A673 (cell line): ENCODE results near the gene RPS6KA5. TPM values are rescaled to one million over a fixed set of nuclear protein-coding genes. Genes with fewer than 3 reads are reported as not detected.

Experiments
- BruUV-seq: library from RNA; stranded (reverse); fragments of 400-500 nt; replicated peaks from 2 replicates; lab custom pipeline; 2021; lab: Mats Ljungman, UMichigan
- CTCF ChIA-PET: fragments of 300-600 bp; sonication (Branson Sonifier 250); formaldehyde crosslinking; loops from one replicate; lab custom pipeline; 2022; ENCODE audit warnings: antibody characterized with exemption; lab: Charles Lee
- POLR2A ChIA-PET: fragments of 300-600 bp; sonication (Branson Sonifier 250); formaldehyde crosslinking; loops from one replicate; lab custom pipeline; 2022; ENCODE audit warnings: antibody characterized with exemption; ENCODE audit not compliant: low non-redundant PET; lab: Charles Lee
- DNase-seq: peaks from one replicate; pipeline ENCODE4 v3.0.0-alpha.2; 2015; ENCODE audit warnings: low spot score
- H3K27ac ChIP-seq: fragments of 200-600 bp; sonication (generic); 2 replicates; pipeline ENCODE4 v1.5.1; 2016; ENCODE audit warnings: mixed run types, low read depth, mild to moderate bottlenecking, mixed read lengths, antibody characterized with exemption, low read length; ENCODE audit not compliant: poor library complexity, severe bottlenecking
- H3K27me3 ChIP-seq: fragments of 200-600 bp; sonication (generic); replicated peaks from 2 replicates; pipeline ENCODE4 v1.6.1; 2017; ENCODE audit warnings: mixed run types, low read depth, mild to moderate bottlenecking, mixed read lengths, antibody characterized with exemption, low read length; ENCODE audit not compliant: insufficient read depth, poor library complexity
- H3K36me3 ChIP-seq: fragments of 200-600 bp; sonication (generic); 2 replicates; pipeline ENCODE4 v1.6.1; 2016; ENCODE audit warnings: mixed run types, mild to moderate bottlenecking, mixed read lengths, antibody characterized with exemption, low read length; ENCODE audit not compliant: insufficient read depth, poor library complexity, severe bottlenecking
- H3K4me1 ChIP-seq: fragments of 200-600 bp; sonication (generic); 2 replicates; pipeline ENCODE4 v1.6.1; 2017; ENCODE audit warnings: mixed run types, mild to moderate bottlenecking, mixed read lengths, antibody characterized with exemption, low read length; ENCODE audit not compliant: insufficient read depth, poor library complexity, severe bottlenecking
- H3K4me3 ChIP-seq: fragments of 200-600 bp; sonication (generic); 2 replicates; pipeline ENCODE4 v1.5.1; 2016; ENCODE audit warnings: low read depth, mixed run types, mild to moderate bottlenecking, mixed read lengths, low read length; ENCODE audit not compliant: poor library complexity, severe bottlenecking
- H3K9me3 ChIP-seq: fragments of 200-600 bp; sonication (generic); 2 replicates; pipeline ENCODE4 v1.6.1; 2016; ENCODE audit warnings: mixed run types, low read depth, mild to moderate bottlenecking, mixed read lengths, antibody characterized with exemption, low read length; ENCODE audit not compliant: poor library complexity, severe bottlenecking
- CTCF ChIP-seq: fragments of 300-800, 200-600 bp; sonication (generic); conservative IDR thresholded peaks from 2 replicates; pipeline ENCODE4 v1.5.1; 2017; ENCODE audit warnings: low read depth, mild to moderate bottlenecking, antibody characterized with exemption, low read length, moderate library complexity, mixed read lengths
- EZH2 ChIP-seq: fragments of 200-600 bp; sonication (generic); IDR thresholded peaks from 2 replicates; pipeline ENCODE4 v1.6.1; 2017; ENCODE audit warnings: borderline replicate concordance, low read depth, mild to moderate bottlenecking, mixed read lengths, antibody characterized with exemption, low read length; ENCODE audit not compliant: poor library complexity, severe bottlenecking
- intact Hi-C: fragments of 100-400 bp; cut with micrococcal nuclease; formaldehyde crosslinking; loops from one replicate; pipeline ENCODE4 v1.10.0; 2022; ENCODE audit not compliant: unreplicated experiment
- total RNA-seq: library from RNA; stranded (reverse); gene quantifications from 2 replicates; pipeline ENCODE4 v1.2.3, GENCODE V29; 2021

RPS6KA5 gene
- total RNA-seq, 1 experiment from 2014 or later, result 7.6 TPM

- BruUV-seq, result no TSS peak
- Histone ChIP-seq H3K4me3 (no peak overlapping the region), H3K4me1 (no peaks in the 10 kb centered on the region), H3K27me3 (no peaks in the 10 kb centered on the region), H3K36me3 (no peaks in the 10 kb centered on the region), H3K9me3 (no peaks in the 10 kb centered on the region), H3K27ac (no peak overlapping the region)
- no peak for DNase-seq
- ChIA-PET POLR2A (no interaction called here), CTCF (interaction anchor here (3.2 kb wide), 1 partner anchor 274 kb away, joined by 41 read pairs; no protein-coding TSS in a partner anchor)
- intact Hi-C loops, result loop anchor here (10.0 kb wide), 2 partner anchors 154 to 524 kb away; no protein-coding TSS in a partner anchor
- TF ChIP-seq CTCF (peak; percentile 40; the same call in 1 of the 2 replicates), EZH2 (no peak)
Measured at GRCh38 chr14:90900476-90901083, 159.9 kb downstream of the RPS6KA5 start.

GRCh38 chr14:90897022-90897421, 163.4 kb downstream of the RPS6KA5 start:
- H3K36me3 ChIP-seq, result no peaks in the 10 kb centered on the region
- ChIA-PET POLR2A (no interaction called here), CTCF (no interaction called here)
- no peaks in the 10 kb centered on the region for H3K27me3 ChIP-seq
- no TSS peak for BruUV-seq
- intact Hi-C loops, result loop anchor here (5.0 kb wide), 1 partner anchor 595 kb away; no protein-coding TSS in a partner anchor
- DNase-seq, result no peak
- H3K4me3 ChIP-seq, result no peak overlapping the region
- no peak for TF ChIP-seq EZH2
- no peak for TF ChIP-seq CTCF
- no peaks in the 10 kb centered on the region for H3K4me1 ChIP-seq
- no peaks in the 10 kb centered on the region for H3K9me3 ChIP-seq
- H3K27ac ChIP-seq, result no peak overlapping the region

- no peak for TF ChIP-seq CTCF
- no peak for TF ChIP-seq EZH2
- POLR2A ChIA-PET, result interaction anchor here (0.5 kb wide), 1 partner anchor 13 kb away, joined by 4 read pairs; no protein-coding TSS in a partner anchor
- CTCF ChIA-PET, result interaction anchor here (0.9 kb wide), 1 partner anchor 9 kb away, joined by 3 read pairs; no protein-coding TSS in a partner anchor
- Histone ChIP-seq H3K4me3 (no peak overlapping the region), H3K4me1 (no peaks in the 10 kb centered on the region), H3K9me3 (no peaks in the 10 kb centered on the region), H3K27me3 (no peaks in the 10 kb centered on the region), H3K27ac (no peak overlapping the region), H3K36me3 (no peaks in the 10 kb centered on the region)
- DNase-seq, result no peak
- intact Hi-C loops, result no loop called here
- no TSS peak for BruUV-seq
Measured at GRCh38 chr14:90894241-90894640, 166.2 kb downstream of the RPS6KA5 start.
